ENCODE data around the gene PBX3. TPM values are rescaled to one million over a fixed set of nuclear protein-coding genes. Genes with fewer than 3 reads are reported as not detected.

PBX3 gene
- total and polyA plus RNA-seq, 2 experiments from 2014 or later: 13.4 to 30.9 TPM

DNA sequence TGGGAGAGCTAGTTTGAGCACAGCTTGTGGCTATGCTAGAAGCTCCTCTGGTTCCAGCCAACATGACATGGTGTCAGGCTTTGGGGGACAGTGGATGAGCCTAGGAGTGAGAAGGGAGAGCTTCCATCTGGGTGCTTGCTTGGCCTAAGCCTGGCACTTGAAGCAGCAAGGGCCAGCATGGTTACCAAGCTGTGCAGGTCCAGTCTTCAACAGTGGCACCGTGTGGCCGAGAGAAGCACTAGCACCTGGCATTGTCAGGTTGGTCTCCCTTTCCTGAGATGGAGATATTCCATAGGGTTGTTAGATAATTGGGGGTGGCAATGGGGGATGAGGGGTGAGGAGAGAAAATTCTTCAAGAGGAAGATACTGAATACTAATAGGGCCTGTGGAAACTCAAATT lies 261.9 kb downstream of the PBX3 start:
- Histone ChIP-seq H2AFZ (no peak overlapping the region), H4K20me1 (ENCODE audit: insufficient read depth) (no peaks in the 10 kb centered on the region), H3K79me2 (ENCODE audit: insufficient read depth) (no peaks in the 10 kb centered on the region), H3K9me2 (ENCODE audit: insufficient read depth) (no peaks in the 10 kb centered on the region), H3K36me3 (ENCODE audit: low read depth) (no peaks in the 10 kb centered on the region), H3K4me3 (no peak overlapping the region), H3F3A (ENCODE audit: insufficient read depth) (no peaks in the 10 kb centered on the region), H3K4me1 (ENCODE audit: insufficient read depth) (no peaks in the 10 kb centered on the region), H3K9ac (no peak overlapping the region), H3K4me2 (ENCODE audit: unreplicated experiment) (no peak overlapping the region), H3K27me3 (replicated peaks; ENCODE audit: insufficient read depth) (no peaks in the 10 kb centered on the region), H3K9me3 (ENCODE audit: low read depth) (no peaks in the 10 kb centered on the region), H3K27ac (no peak overlapping the region)
- WGBS, 2 experiments (ENCODE audit: low coverage in 1 of 2, low lambda C conversion rate in 2 of 2, missing lambda C conversion rate in 2 of 2): 50 to 68% methylated on average over 2 of the region's 2 CpGs
- DNase-seq: no peak
- no peak for TF ChIP-seq EZH2phosphoT487 (IDR thresholded peaks at IDR 0.05; ENCODE audit: insufficient read depth, low read depth)
- no peak for TF ChIP-seq EZH2 (IDR thresholded peaks at IDR 0.05; ENCODE audit: insufficient read depth, poor library complexity, severe bottlenecking)
- in situ Hi-C loops (cut with MboI): no loop called here

DNA sequence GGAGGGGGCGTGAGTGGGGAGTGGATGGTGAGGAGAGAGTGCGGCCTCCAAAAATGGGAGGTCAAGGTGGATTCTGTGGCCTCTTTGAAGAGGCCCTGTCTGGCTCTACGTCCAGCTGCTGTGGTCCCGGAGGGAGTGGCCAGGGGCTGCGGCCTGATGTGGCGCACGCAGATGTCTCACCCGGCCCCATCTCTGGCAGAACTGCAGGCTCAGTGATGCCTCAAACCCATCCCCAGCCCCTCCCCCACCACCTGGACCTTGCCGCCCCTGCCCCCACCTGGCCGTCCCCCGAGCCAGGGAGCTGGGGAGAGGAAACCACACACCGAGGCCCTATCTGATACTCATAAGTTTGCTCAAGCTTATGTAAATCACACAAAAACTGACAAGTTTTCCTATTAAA lies 267.6 kb downstream of the PBX3 start:
- no peak overlapping the region for H3K27ac ChIP-seq
- H3K79me2 ChIP-seq (ENCODE audit: insufficient read depth): no peaks in the 10 kb centered on the region
- H3K4me3 ChIP-seq: no peak overlapping the region
- no peaks in the 10 kb centered on the region for H3K36me3 ChIP-seq (ENCODE audit: low read depth)
- no peaks in the 10 kb centered on the region; the same call in 1 of the 2 replicates for H3K27me3 ChIP-seq (replicated peaks; ENCODE audit: insufficient read depth)
- no peaks in the 10 kb centered on the region for H3K9me2 ChIP-seq (ENCODE audit: insufficient read depth)
- TF ChIP-seq EZH2 (IDR thresholded peaks at IDR 0.05; ENCODE audit: insufficient read depth, poor library complexity, severe bottlenecking): no peak
- no peak for TF ChIP-seq EZH2phosphoT487 (IDR thresholded peaks at IDR 0.05; ENCODE audit: insufficient read depth, low read depth)
- H4K20me1 ChIP-seq (ENCODE audit: insufficient read depth): no peaks in the 10 kb centered on the region
- DNase-seq: no peak
- in situ Hi-C loops (cut with MboI): no loop called here
- H3K9ac ChIP-seq: no peak overlapping the region
- 52 to 62% methylated on average over 9 to 12 of the region's 12 CpGs for WGBS, 2 experiments (ENCODE audit: low coverage in 1 of 2, low lambda C conversion rate in 2 of 2, missing lambda C conversion rate in 2 of 2)
- H3K9me3 ChIP-seq (ENCODE audit: low read depth): no peaks in the 10 kb centered on the region
- H3F3A ChIP-seq (ENCODE audit: insufficient read depth): no peaks in the 10 kb centered on the region
- no peak overlapping the region for H3K4me2 ChIP-seq (ENCODE audit: unreplicated experiment)
- no peaks in the 10 kb centered on the region for H3K4me1 ChIP-seq (ENCODE audit: insufficient read depth)
- H2AFZ ChIP-seq: no peak overlapping the region

DNA sequence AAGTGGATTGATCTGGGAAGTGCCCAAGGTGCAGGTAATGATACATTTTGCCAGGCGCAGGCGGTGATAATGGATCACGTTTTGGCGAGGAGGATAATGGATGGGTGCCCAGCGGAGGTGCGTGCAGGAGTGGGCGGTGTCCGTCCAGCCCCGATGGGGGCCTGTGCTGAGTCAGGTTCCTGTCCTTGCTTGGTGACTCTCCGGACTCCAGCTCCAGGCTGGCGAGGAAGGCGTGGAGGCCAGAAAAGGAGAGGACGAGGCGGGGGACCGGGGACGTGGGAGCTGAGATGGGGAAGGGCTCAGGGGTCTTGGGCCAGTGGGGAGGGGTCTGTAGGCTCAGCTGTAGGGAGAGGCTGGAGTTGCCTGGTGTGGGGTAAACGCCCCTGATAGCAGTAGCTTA lies 268.3 kb downstream of the PBX3 start:
- Histone ChIP-seq H2AFZ (no peak overlapping the region), H3K9ac (no peak overlapping the region), H3K9me2 (ENCODE audit: insufficient read depth) (no peaks in the 10 kb centered on the region), H4K20me1 (ENCODE audit: insufficient read depth) (no peaks in the 10 kb centered on the region), H3K27ac (no peak overlapping the region), H3K4me2 (ENCODE audit: unreplicated experiment) (no peak overlapping the region), H3K79me2 (ENCODE audit: insufficient read depth) (no peaks in the 10 kb centered on the region), H3K4me3 (no peak overlapping the region), H3K36me3 (ENCODE audit: low read depth) (no peaks in the 10 kb centered on the region), H3F3A (ENCODE audit: insufficient read depth) (no peaks in the 10 kb centered on the region), H3K27me3 (replicated peaks; ENCODE audit: insufficient read depth) (peaks cover 3% of the 10 kb centered on the region; the same call in 1 of the 2 replicates), H3K9me3 (ENCODE audit: low read depth) (no peaks in the 10 kb centered on the region), H3K4me1 (ENCODE audit: insufficient read depth) (no peaks in the 10 kb centered on the region)
- in situ Hi-C loops (cut with MboI): no loop called here
- DNase-seq: no peak
- 84 to 91% methylated on average over 15 to 17 of the region's 17 CpGs for WGBS, 2 experiments (ENCODE audit: low coverage in 1 of 2, low lambda C conversion rate in 2 of 2, missing lambda C conversion rate in 2 of 2)
- TF ChIP-seq EZH2phosphoT487 (IDR thresholded peaks at IDR 0.05; ENCODE audit: insufficient read depth, low read depth) (no peak), EZH2 (IDR thresholded peaks at IDR 0.05; ENCODE audit: insufficient read depth, poor library complexity, severe bottlenecking) (no peak)

DNA sequence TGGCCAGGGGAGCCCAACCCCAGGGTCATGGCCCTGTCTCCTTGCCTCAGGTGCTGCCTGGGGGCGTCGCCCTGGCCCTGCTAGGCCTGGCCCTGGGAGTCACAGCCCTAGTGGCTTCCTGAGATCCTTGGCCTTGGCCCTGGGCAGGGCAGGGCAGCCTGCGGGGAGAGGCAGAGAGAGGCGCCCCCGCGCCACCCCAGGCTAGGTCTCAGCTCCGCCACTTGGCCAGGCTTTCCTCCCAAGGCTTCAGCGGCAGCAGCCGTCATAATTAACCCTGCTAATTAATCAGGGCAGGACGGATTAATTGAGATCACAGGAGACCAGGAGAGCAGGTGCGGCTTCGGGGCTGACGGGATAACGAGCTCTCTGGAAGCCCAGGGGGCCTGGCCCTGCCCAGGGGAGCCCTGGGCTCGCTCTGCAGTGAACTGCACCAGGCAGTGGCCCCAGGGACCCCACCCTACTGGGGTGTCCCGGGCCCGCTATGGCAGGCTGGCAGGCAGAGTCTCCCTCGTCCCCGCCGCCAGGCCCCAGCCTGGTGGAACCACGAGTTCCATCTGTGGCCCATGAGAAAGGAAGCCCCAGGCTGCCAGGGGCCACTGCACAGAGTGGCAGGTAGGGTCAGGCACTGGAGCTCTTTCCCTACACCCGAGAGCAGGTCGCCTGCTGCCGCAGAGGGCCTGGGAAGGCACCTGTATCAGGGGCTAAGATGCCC lies 269.6 kb downstream of the PBX3 start:
- TF ChIP-seq EZH2phosphoT487 (IDR thresholded peaks at IDR 0.05; ENCODE audit: insufficient read depth, low read depth): no peak
- no peak for TF ChIP-seq EZH2 (IDR thresholded peaks at IDR 0.05; ENCODE audit: insufficient read depth, poor library complexity, severe bottlenecking)
- no peaks in the 10 kb centered on the region for H4K20me1 ChIP-seq (ENCODE audit: insufficient read depth)
- peaks cover 9% of the 10 kb centered on the region; the same call in 1 of the 2 replicates for H3K27me3 ChIP-seq (replicated peaks; ENCODE audit: insufficient read depth)
- H3K4me3 ChIP-seq: no peak overlapping the region
- H3K79me2 ChIP-seq (ENCODE audit: insufficient read depth): no peaks in the 10 kb centered on the region
- no peaks in the 10 kb centered on the region for H3F3A ChIP-seq (ENCODE audit: insufficient read depth)
- DNase-seq: no peak
- H2AFZ ChIP-seq: no peak overlapping the region
- H3K4me1 ChIP-seq (ENCODE audit: insufficient read depth): no peaks in the 10 kb centered on the region
- no peaks in the 10 kb centered on the region for H3K36me3 ChIP-seq (ENCODE audit: low read depth)
- in situ Hi-C loops (cut with MboI): no loop called here
- no peak overlapping the region for H3K4me2 ChIP-seq (ENCODE audit: unreplicated experiment)
- 75% methylated on average over 16 to 24 of the region's 24 CpGs for WGBS, 2 experiments (ENCODE audit: low coverage in 1 of 2, low lambda C conversion rate in 2 of 2, missing lambda C conversion rate in 2 of 2)
- no peaks in the 10 kb centered on the region for H3K9me2 ChIP-seq (ENCODE audit: insufficient read depth)
- no peak overlapping the region for H3K9ac ChIP-seq
- no peak overlapping the region for H3K27ac ChIP-seq
- no peaks in the 10 kb centered on the region for H3K9me3 ChIP-seq (ENCODE audit: low read depth)

Other genes with a start within 250 kb of the PBX3 start
- gene MAPKAP1, start 40.2 kb upstream of the PBX3 start, total RNA-seq (2014; rRNA removed; shearing (Covaris generic)): 74.5 and 75.1 TPM in 2 replicates
- gene MAPKAP1, start 40.2 kb upstream of the PBX3 start, polyA plus RNA-seq (2016; fragmentation: Nextera tagmentation; extraction: Ambion mirVana): 65.5 and 68.5 TPM in 2 replicates